GM12874 (cell line): ENCODE results near the gene YBX1.

Source experiments
- CTCF ChIP-seq: IDR thresholded peaks from 2 replicates; pipeline ENCODE4 v1.5.1; 2011; ENCODE audit warnings: low read depth, mild to moderate bottlenecking, control low read depth, low read length, moderate library complexity; ENCODE audit not compliant: insufficient read depth

Gene YBX1

GRCh38 chr1:42669936-42670335 lies 12.3 kb upstream of the YBX1 start:
- TF ChIP-seq CTCF = no peak

- TF ChIP-seq CTCF = no peak
Measured at GRCh38 chr1:42670425-42670824, 11.8 kb upstream of the YBX1 start.

- no peak for TF ChIP-seq CTCF
Measured at GRCh38 chr1:42674214-42674613, 8.0 kb upstream of the YBX1 start.

- no peak for TF ChIP-seq CTCF
Measured at GRCh38 chr1:42674682-42675081, 7.5 kb upstream of the YBX1 start.

- no peak for TF ChIP-seq CTCF
Measured at GRCh38 chr1:42675467-42675866, 6.8 kb upstream of the YBX1 start.

GRCh38 chr1:42676534-42677087 lies 5.6 kb upstream of the YBX1 start:
- no peak for TF ChIP-seq CTCF

GRCh38 chr1:42679364-42679983 lies 2.7 kb upstream of the YBX1 start:
- no peak for TF ChIP-seq CTCF
